Esophagus muscularis mucosa (tissue), 3 donors: ENCODE measurements around the gene PGLYRP4.

Experiments used
- CTCF ChIP-seq, 3 experiments: fragments of 200-600 bp in 2 of 3; fragments of 450-650 bp in 1 of 3; sonication (generic) in 2 of 3; IDR thresholded peaks; one replicate each; pipeline ENCODE4 v1.5.1; 2017 to 2019; ENCODE audit warnings: antibody characterized with exemption in 3 of 3, mild to moderate bottlenecking in 2 of 3, moderate library complexity in 1 of 3
- POLR2AphosphoS5 ChIP-seq, 2 donors: sonication (generic); formaldehyde crosslinking; IDR thresholded peaks; one replicate each; pipeline ENCODE4 v1.6.1; 2017; ENCODE audit warnings: antibody characterized with exemption in 2 of 2

GRCh38 chr1:153308540-153308939 lies 40.1 kb downstream of the PGLYRP4 start:
- no peak for TF ChIP-seq CTCF (IDR thresholded peaks at IDR 0.05)
- no peak for TF ChIP-seq POLR2AphosphoS5 (IDR thresholded peaks at IDR 0.05)
